Measurements from ENCODE around the gene SPEM2.

SPEM2 gene

DNA sequence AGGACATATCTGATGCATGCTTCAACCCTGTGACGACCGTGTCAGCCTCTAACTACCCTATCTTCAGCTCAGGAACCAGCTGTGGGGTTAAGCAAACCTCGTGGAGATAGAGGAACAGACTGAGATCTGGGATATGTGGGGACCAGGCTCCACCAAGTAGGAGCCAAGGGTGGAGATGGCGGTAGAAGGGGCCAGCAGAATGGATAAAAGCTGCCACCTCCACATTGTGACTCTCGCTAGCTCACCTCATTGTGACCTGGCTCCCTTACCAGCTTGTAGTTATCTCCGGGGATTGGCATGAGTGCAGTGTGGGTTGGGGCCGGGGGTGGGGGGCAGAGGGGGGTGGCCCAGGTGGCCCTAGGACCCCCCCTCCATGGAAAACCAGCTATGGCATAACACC, at the start of gene SPEM2:
TSS of gene SPEM2 (plus strand) at position 301 of the 400 bp plus-strand sequence. CDS start at position 374, 73 bp downstream.
- no peak for DNase-seq (ENCODE audit: low read depth)

DNA sequence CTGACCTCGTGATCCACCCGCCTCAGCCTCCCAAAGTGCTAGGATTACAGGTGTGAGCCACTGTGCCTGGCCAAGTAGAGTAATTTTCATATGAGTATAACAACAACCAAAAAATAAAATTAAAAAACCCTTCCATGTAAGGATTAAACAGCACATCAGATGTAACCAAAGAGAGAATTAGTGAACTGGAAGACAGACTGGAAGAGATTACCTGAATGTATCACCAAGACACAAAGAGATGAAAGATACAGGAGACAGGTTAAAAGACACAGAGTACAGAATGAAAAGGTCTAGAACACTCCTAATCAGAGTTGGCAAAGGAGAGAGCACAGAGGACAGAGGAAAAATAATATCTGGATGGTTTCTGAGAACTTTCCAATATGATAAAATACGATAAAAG, 46.3 kb upstream of the SPEM2 start:
- DNase-seq (ENCODE audit: low read depth): no peak

GRCh38 chr17:7380321-7380720, 45.1 kb upstream of the SPEM2 start:
- DNase-seq (ENCODE audit: low read depth): peak; percentile 53

DNA sequence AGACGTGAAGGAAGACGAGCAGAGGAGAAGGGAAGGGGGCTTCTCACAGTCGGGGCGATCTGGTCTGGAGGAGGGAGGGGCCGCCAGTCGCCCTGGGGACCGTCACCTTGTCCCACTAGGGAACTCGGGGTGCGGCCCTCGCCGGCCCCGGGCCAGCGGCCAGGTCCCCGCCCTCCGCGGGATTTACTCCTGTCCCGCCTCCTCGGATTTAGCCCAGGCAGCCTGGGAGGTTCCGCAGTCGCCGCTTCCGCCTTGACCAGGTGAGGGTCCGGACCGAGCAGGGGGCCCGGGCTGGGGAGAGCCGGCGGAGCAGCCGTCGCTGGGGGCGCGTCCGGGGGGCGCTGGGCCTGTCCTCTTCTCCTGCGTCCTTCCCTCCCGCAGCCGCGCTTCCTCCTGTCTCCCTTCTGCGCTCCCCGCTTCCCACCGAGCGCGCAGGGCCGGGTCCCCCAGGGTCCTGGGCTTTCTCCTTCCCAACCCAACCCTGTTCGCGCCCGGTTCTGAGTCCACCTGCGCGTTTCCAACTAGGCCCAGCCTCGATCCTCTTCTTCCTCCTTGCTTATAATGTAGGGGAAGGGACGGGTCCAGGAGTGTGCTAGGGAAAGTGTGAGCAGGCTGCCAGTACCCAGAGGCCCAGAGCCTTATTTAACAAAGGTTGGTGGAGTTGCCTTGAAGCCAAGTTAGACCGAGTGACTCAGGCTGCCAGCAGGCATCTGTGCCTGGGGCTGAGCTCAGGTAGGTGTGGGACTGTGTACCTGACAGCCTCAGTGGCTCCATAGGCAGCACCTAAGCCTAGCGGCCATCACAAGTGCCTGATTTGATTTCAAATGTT, 44.3 kb upstream of the SPEM2 start, which contains the start of gene TNK1:
TSS of gene TNK1 (plus strand) at position 235 of the 829 bp plus-strand sequence. CDS start 1,838 bp downstream, outside the sequence.
- no peak for DNase-seq (ENCODE audit: low read depth)

- no peak for DNase-seq (ENCODE audit: low read depth)
Measured at GRCh38 chr17:7382901-7383300, 42.5 kb upstream of the SPEM2 start.

DNA sequence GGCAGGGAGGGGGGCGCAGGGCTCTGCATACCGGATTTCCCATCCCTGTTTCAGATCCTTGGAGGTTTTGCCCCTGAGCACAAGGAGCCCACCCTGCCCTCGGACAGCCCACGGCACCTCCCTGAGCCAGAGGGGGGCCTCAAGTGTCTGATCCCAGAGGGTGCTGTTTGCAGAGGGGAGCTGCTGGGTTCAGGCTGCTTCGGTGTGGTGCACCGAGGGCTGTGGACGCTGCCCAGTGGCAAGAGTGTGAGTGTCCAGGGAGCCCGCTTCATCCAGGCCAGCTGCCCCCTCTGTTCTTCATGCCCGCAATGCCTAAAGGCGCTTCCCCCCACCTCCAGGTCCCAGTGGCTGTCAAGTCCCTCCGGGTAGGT, 42.1 kb upstream of the SPEM2 start:
- no peak for DNase-seq (ENCODE audit: low read depth)

DNA sequence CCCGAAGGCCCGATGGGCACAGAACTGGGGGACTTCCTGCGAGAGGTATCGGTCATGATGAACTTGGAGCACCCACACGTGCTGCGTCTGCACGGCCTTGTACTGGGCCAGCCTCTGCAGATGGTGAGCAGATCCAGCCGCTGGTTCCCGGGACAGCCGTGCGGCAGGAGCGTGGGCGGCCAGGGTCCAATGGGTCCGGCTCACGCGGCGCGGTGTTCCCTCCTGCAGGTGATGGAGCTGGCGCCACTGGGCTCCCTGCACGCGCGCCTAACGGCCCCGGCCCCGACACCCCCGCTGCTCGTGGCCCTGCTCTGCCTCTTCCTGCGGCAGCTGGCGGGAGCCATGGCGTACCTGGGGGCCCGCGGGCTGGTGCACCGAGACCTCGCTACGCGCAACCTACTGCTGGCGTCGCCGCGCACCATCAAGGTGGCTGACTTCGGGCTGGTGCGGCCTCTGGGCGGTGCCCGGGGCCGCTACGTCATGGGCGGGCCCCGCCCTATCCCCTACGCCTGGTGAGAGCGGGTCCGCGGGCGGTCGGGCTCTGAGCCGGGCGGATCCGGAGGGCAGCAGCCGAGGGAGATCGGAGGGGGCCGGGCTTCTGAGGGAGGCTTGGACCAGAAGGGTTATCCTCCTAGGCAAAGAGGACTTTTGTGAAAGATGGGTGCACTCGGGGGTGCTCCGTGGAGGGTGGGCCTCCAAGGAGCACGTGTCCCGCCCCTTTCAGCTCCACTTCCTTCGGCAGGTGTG, 41.5 kb upstream of the SPEM2 start:
- DNase-seq (ENCODE audit: low read depth): no peak

DNA sequence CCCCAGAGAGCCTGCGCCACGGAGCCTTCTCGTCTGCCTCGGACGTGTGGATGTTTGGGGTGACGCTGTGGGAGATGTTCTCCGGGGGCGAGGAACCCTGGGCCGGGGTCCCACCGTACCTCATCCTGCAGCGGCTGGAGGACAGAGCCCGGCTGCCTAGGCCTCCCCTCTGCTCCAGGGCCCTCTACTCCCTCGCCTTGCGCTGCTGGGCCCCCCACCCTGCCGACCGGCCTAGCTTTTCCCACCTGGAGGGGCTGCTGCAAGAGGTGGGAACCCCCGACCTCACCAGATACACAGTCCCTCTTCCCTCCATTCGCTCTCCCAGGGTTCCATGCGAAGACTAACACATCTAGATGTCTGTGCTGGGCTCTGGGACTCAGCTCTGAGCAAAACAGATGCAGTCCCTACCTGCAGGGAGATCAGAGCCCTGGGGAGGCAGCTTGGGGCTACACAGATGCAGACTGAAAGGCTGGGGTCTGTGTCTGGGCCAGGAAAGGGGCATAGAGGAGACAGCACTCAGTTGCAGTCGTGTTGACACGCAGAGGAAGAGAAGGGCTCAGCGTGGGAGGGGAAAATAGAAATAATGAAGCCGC, 40.8 kb upstream of the SPEM2 start:
- DNase-seq (ENCODE audit: low read depth): no peak

GRCh38 chr17:7388856-7389255, 36.6 kb upstream of the SPEM2 start:
- DNase-seq (ENCODE audit: low read depth): no peak

DNA sequence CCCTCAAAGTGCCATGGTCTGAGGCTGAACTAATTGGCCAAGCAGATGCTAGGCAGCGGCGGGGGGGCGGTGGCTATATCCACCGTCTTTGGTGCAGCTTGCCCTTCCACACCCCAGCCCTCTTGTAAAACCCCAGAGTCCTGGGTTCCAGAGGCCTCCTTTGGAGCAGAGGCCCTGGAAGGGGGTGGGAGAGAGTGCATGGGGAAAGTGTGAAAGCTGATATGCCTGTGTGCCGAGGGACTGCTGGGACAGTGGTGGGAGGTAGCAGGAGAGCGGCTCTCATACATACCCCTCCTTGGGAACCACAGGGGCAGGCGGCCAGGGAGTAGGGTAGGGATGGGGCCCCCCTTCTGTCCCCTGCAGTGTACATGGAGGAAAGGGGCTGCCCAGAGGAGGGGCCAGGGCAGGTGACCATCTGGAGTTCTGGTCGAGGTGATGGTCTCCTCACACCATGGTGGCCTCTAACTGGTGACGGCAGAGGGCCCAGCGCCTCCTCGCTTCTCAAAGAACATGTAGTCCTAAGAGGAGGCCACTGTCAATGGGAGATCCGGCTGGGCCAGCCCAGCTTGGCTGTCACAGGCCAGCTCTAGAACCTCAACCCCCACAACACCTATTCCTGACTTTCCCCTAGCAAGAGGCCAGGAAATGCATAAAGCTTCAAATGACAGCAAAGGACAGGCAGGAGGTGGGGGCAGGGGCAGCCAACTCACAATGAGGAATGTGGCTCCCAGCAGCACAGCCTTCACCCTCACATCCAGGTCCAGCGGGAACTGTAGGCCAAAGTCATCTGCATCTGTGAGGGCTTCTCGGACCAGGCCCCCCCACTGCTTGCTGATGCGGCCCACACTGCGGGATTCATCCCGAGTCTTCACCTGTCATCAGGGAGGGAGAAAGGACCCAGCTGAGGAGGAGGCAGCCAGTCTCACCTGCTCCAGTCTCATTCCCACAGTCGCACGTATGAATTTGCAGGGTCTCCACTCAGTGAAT, 35.2 kb upstream of the SPEM2 start:
- DNase-seq (ENCODE audit: low read depth): no peak

- DNase-seq (ENCODE audit: low read depth): no peak
Measured at GRCh38 chr17:7391307-7391706, 34.1 kb upstream of the SPEM2 start.

DNA sequence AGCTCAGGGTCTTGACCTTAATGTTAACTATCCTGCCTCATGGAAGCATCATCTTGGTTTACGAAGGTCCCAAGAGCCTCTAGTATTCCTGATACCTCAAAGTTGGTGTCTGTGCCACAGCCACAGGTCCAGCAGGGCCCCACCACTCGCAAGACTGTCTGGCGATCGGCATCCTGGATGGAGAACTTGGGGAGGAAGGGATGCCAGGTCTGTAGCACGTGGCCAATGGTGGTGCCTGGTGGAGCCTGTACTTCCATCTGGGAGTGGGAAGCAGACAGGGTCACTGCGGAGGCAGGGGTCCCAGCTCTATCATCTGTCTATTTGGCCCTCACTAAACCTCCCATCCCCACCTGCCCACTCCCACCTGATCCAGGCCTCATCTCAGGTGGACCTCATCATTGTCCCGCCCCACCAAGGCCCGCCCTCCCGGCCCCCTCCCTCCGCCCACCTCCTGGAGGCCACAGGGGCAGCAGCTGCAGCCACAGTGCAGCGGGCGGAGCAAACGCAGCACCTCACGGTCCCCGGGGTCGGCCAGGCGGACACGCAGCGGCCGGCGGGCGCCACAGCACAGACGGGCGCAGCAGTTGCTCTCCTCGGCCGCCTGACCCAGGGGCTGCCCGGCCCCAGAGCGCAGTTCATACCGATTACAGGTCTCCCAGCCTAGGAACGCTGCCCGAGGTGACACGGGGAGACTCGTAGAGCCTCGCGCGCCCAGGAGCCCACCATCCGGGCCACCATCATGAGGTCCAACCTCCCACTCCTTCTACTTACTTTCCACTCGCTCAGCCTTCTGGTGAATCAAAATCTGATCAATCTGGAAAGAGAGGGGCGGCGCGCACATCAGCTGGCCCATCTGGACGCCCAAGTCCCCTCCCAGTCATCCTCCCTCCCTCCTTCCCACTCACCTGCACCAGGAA, 32.5 kb upstream of the SPEM2 start:
- DNase-seq (ENCODE audit: low read depth): no peak

DNA sequence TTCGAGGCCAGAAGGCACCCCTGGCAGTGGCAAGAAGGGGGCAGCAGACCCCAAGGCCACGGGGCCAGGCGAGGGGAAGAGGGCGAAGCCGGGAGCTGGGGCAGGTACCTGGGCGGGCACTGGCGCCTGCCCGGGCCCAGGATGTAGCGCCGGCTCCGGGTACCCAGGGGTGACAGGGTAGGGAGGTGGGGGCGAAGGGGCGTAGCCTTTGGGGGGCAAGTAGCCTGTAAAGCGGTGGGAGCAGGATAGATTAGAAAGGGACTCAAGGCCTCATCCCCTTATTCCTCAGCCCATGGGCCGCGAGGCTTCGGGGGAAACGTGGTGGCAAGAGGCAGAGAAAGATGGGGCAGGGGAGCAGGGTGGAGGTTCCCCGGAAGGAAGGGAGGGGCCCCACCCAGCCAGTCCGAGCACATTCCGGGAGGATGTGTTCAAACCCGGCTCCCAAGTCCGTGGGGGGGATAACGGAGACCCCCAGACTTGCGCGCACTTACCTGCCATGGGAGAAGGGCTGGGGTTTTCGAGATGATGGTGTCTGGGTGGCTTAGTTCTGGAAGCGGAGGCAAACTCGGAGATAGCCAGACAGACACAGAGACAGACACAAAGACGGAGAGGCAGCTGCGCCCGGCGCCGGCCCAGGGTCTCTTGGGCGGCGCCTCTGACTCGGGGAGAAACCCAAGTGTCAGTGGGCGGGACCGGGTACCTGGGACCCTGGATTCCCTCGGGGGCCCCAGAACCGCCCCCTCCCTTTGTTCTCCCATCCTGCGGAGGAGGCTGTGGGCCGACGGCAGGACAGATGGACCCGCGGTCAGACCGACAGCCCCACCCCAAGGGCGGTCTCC, 31.6 kb upstream of the SPEM2 start:
- no peak for DNase-seq (ENCODE audit: low read depth)

GRCh38 chr17:7394452-7395191, 30.8 kb upstream of the SPEM2 start, which contains the start of gene PLSCR3:
TSS of gene PLSCR3 (minus strand) at chr17:7394525. CDS start at chr17:7394110, 415 bp downstream.
- DNase-seq (ENCODE audit: low read depth): peak; percentile 63

- no peak for DNase-seq (ENCODE audit: low read depth)
Measured at GRCh38 chr17:7396147-7396546, 29.3 kb upstream of the SPEM2 start.

DNA sequence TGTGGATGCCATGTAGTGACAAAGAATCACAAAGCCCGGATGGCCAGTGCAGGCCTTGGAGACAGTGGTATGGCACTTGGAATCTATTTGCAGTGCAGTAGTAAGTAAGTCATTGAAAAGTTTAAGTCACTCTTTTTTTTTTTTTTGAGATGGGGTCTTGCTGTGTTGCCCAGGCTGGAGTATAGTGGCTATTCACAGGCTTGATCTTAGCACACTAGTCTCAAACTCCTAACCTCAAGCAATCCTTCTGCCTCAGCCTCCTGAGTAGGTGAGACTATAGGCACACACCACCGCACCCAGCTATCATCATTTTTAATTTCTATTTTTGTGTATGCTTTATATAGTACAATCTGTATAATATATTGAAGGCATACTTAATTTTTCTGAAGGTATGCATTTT, 26.8 kb upstream of the SPEM2 start:
- DNase-seq (ENCODE audit: low read depth): no peak

- no peak for DNase-seq (ENCODE audit: low read depth)
Measured at GRCh38 chr17:7403043-7403726, 22.2 kb upstream of the SPEM2 start.

DNA sequence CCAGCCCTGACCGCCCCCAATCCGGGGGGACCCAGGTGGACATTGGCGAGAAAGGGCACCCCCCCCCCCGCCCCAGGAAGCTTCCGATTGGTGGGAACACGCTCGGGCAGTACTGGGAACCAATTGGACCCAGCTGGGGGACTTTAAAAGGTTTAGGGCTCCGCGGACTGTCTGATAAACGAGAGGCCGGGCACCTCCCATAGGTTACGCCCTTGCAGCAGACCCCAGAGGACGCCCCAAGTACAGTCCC, 21.8 kb upstream of the SPEM2 start:
- no peak for DNase-seq (ENCODE audit: low read depth)

Data from fibroblast of the conjunctiva (primary cell).